ENCODE data around the gene DDX18. TPM values are rescaled to one million over a fixed set of nuclear protein-coding genes. Genes with fewer than 3 reads are reported as not detected.

Gene DDX18
- total and polyA plus RNA-seq, 4 donors, result 16.3 to 34.4 (median 23.3) TPM

- Histone ChIP-seq H3K27ac (ENCODE audit: low read depth in 1 of 2, low read length in 2 of 2) (no peak overlapping the region), H3K4me3 (ENCODE audit: low read depth in 1 of 3, low read length in 3 of 3) (no peak overlapping the region), H3K9ac (ENCODE audit: low read depth in 1 of 2, low read length in 2 of 2) (no peak overlapping the region), H3K9me3 (ENCODE audit: control insufficient read depth in 4 of 4, low read length in 3 of 4) (no peaks in the 10 kb centered on the region), H3K27me3 (ENCODE audit: control insufficient read depth in 4 of 4, insufficient read depth in 4 of 4, low read length in 3 of 4) (no peaks in the 10 kb centered on the region), H3K4me1 (ENCODE audit: control insufficient read depth in 4 of 4, insufficient read depth in 4 of 4, low read length in 3 of 4) (peaks cover 3 to 14% (median 13%) of the 10 kb centered on the region in 4 donors), H3K36me3 (ENCODE audit: control insufficient read depth in 4 of 4, insufficient read depth in 3 of 4, low read depth in 1 of 4, low read length in 3 of 4) (peaks cover 0 to 2% (median under 1%) of the 10 kb centered on the region in 4 donors)
- 60% methylated on average over 4 of the region's 4 CpGs for WGBS
- DNase-seq (ENCODE audit: low spot score), result no peak
- no peak for TF ChIP-seq FOXA2 (IDR thresholded peaks at IDR 0.05)
- no peak for TF ChIP-seq FOXA1 (IDR thresholded peaks at IDR 0.05)
- TF ChIP-seq CTCF (IDR thresholded peaks at IDR 0.05; ENCODE audit: low read depth, low read length, missing input control), result no peak
- no peak for TF ChIP-seq ATF3 (IDR thresholded peaks at IDR 0.05)
- TF ChIP-seq HNF4A (conservative IDR thresholded peaks at IDR 0.05), result no peak
- TF ChIP-seq JUND (IDR thresholded peaks at IDR 0.05), result no peak
- TF ChIP-seq HNF4G (IDR thresholded peaks at IDR 0.05), result no peak
- TF ChIP-seq MAX (IDR thresholded peaks at IDR 0.05), result no peak
- no peak for TF ChIP-seq SP1 (IDR thresholded peaks at IDR 0.05)
- TF ChIP-seq EGR1 (IDR thresholded peaks at IDR 0.05; ENCODE audit: low read depth in 2 of 2), result no peak
- TF ChIP-seq GABPA (IDR thresholded peaks at IDR 0.05 in 1 of 2, conservative IDR thresholded peaks at IDR 0.05 in 1 of 2), result no peak
- no peak for TF ChIP-seq ZBTB33 (IDR thresholded peaks at IDR 0.05)
- TF ChIP-seq RAD21 (IDR thresholded peaks at IDR 0.05), result no peak
- no peak for TF ChIP-seq TAF1 (conservative IDR thresholded peaks at IDR 0.05)
- TF ChIP-seq REST (IDR thresholded peaks at IDR 0.05), result no peak
- TF ChIP-seq YY1 (IDR thresholded peaks at IDR 0.05), result no peak
- TF ChIP-seq NR2F2 (IDR thresholded peaks at IDR 0.05), result no peak
- no peak for TF ChIP-seq RXRA (IDR thresholded peaks at IDR 0.05)
Observed at GRCh38 chr2:117812443-117812842, 2.0 kb upstream of the DDX18 start.
